ENCODE data around the gene OVCA2.

Gene OVCA2

GRCh38 chr17:2075336-2076086, 33.7 kb downstream of the OVCA2 start:
- DNase-seq (ENCODE audit: low read depth) = no peak
- no peak for TF ChIP-seq CTCF (IDR thresholded peaks at IDR 0.05; ENCODE audit: low read depth, low read length, missing control alignments)

GRCh38 chr17:2076087-2076984, 34.5 kb downstream of the OVCA2 start:
- TF ChIP-seq CTCF (IDR thresholded peaks at IDR 0.05; ENCODE audit: low read depth, low read length, missing control alignments) = no peak
- DNase-seq (ENCODE audit: low read depth) = no peak
- no peak overlapping the region for H3K4me3 ChIP-seq (ENCODE audit: low read depth, low read length)

More at GRCh38 chr17:2075336-2076086, 33.7 kb downstream of the OVCA2 start:
- H3K4me3 ChIP-seq (ENCODE audit: low read depth, low read length) = no peak overlapping the region

GRCh38 chr17:2077040-2077439, 35.2 kb downstream of the OVCA2 start:
- DNase-seq (ENCODE audit: low read depth) = no peak
- no peak for TF ChIP-seq CTCF (IDR thresholded peaks at IDR 0.05; ENCODE audit: low read depth, low read length, missing control alignments)
- H3K4me3 ChIP-seq (ENCODE audit: low read depth, low read length) = no peak overlapping the region

GRCh38 chr17:2081564-2081963, 39.7 kb downstream of the OVCA2 start:
- DNase-seq (ENCODE audit: low read depth) = no peak
- no peak overlapping the region for H3K4me3 ChIP-seq (ENCODE audit: low read depth, low read length)
- no peak for TF ChIP-seq CTCF (IDR thresholded peaks at IDR 0.05; ENCODE audit: low read depth, low read length, missing control alignments)

- no peak for DNase-seq (ENCODE audit: low read depth)
- H3K4me3 ChIP-seq (ENCODE audit: low read depth, low read length) = no peak overlapping the region
- no peak for TF ChIP-seq CTCF (IDR thresholded peaks at IDR 0.05; ENCODE audit: low read depth, low read length, missing control alignments)
Observed at GRCh38 chr17:2082003-2082781, 40.4 kb downstream of the OVCA2 start.

GRCh38 chr17:2083613-2084035, 41.8 kb downstream of the OVCA2 start:
- H3K4me3 ChIP-seq (ENCODE audit: low read depth, low read length) = no peak overlapping the region
- no peak for TF ChIP-seq CTCF (IDR thresholded peaks at IDR 0.05; ENCODE audit: low read depth, low read length, missing control alignments)
- DNase-seq (ENCODE audit: low read depth) = peak; percentile 74

All from GM12864 (cell line).